GM21367 (cell line): ENCODE measurements around the gene BCL2L13.

Source experiments
- ATAC-seq: cut with Tn5 transposase; IDR thresholded peaks from one replicate; pipeline ENCODE4 v1.9.1; 2021; ENCODE audit not compliant: unreplicated experiment

Gene BCL2L13

GRCh38 chr22:17726006-17726927, 87.7 kb downstream of the BCL2L13 start:
- no peak for ATAC-seq

DNA sequence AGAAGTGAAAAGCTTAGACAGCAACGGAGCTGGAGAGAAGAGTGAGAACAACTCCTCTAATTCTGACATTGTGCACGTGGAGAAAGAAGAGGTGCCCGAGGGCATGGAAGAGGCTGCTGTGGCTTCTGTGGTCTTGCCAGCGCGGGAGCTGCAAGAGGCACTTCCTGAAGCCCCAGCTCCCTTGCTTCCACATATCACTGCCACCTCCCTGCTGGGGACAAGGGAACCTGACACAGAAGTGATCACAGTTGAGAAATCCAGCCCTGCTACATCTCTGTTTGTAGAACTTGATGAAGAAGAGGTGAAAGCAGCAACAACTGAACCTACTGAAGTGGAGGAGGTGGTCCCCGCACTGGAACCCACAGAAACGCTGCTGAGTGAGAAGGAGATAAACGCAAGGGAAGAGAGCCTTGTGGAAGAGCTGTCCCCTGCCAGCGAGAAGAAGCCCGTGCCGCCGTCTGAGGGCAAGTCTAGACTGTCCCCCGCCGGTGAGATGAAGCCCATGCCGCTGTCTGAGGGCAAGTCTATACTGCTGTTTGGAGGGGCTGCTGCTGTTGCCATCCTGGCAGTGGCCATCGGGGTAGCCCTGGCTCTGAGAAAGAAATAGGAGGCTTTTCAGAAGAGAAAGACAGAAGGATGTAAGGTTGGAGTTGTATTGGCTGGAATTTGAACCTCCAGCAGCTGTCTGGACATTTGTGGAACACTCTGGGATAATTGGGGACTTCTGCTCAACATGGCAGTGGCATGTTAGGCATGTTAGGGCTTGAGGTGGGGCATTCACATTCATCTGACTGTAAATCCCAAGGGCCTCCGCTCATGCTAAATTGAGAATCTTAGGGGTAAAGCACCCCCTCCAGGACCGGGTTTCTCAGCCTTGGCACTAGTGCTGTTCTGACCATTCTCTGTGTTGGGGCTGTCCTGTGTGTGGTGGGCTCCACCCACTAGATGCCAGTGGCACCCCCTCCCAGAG, 88.7 kb downstream of the BCL2L13 start:
- no peak for ATAC-seq

- no peak for ATAC-seq
Measured at GRCh38 chr22:17728786-17729185, 90.2 kb downstream of the BCL2L13 start.

DNA sequence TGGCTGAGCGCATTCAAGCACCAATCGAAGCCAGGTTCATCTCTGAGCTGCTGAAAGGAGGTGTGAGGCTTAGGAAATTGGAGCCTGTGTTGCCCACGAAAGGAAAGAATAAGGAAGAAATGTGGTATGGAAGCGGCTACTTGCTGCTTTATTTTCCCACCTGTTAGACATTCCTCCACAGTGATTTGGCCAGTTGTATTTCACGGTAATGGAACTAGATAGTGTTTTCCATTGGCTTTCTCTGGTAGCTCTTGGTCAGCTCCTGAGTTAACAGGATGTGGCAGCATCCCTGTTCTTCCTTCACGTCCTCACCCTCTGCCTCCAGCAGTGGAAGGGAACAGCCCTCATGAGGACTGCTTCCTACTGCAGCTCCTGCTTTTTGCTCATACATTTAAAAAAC, 91.0 kb downstream of the BCL2L13 start:
- no peak for ATAC-seq

DNA sequence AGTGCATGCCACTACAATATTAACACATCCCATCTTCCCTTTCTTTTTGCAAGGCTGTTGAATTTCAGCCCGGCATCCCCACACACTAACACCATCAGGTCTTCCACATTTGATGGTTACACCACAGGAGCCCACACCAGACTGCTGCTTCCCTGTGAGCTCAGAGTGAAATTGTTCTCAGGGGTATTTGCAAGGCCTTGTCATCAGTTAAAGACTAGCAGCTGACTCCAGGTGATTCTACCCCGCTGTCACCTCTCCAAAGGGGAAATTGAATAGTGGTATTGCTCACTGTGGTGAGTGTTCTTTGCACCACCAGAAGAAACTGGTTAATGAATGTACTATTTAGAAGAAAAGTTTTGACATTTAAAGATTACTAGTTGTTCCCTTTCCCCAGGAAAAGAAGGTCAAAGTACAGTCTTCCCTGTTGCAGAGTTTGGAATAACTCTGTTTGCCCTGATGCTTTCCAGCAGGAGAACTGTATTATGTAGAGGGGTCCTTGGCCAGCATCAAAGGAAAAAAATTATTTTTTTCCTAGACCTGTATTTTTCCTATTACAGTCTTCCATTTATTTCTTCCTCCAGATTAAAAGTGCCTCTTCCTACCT, 93.8 kb downstream of the BCL2L13 start:
- ATAC-seq, result no peak

DNA sequence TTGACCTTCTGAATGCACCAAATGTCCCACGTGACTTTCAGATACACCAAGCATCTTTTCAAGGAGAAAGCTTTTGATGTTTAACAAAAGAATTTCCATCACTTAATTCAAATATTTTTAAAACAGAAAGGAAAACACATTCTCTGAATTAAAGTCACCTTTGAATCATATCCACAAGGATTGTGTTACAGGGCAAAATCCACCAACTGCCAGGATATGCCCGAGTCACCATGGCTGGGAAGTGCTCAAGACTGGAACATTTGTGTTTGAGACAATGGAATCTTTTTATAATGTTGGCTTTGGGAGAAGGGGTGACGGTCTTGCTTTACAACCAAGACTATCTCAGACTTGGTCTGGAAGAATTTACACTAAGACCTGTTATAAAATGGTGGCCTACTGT, 94.9 kb downstream of the BCL2L13 start:
- no peak for ATAC-seq

DNA sequence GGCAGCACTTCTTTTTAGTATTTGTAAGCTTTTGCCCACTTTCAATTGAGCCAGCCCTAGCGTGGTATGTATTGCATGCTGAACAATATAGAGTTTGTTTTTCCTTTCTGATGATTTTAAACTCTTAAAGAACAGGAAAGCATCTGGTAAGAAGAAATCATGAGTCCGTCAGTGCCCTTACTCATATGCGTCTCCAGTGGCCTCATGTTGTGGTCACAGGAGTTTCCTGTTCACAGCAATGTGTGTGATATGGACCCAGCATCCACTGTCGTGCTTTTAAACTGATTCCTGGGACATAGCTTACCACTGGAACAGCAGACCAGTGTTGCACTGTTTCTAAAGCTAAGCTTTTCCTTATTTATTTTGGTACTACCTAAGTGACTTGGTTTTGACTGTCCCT, 95.6 kb downstream of the BCL2L13 start:
- ATAC-seq, result no peak

- no peak for ATAC-seq
Measured at GRCh38 chr22:17738386-17739128, 100.0 kb downstream of the BCL2L13 start.

- no peak for ATAC-seq
Measured at GRCh38 chr22:17739196-17739975, 100.8 kb downstream of the BCL2L13 start.

GRCh38 chr22:17741866-17742526, 103.4 kb downstream of the BCL2L13 start:
- ATAC-seq, result no peak

DNA sequence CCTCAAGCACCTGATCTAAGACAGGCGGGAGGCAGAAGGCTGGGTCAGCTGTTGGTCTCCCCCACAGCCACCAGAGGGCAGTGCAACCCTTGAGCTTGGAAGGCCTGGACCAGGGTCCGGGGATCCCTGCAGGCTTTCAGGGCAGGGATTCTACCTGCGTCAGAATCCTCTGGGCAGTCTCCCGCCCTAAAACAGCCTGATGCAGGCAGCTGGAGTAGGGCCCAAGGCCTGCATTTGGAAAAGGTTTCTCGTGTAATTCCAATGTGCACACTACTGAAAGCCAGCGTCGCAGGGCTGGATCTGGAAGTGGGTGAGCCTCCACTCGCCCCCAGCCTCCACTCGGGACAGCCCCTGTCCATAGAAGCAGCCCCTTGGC, 104.0 kb downstream of the BCL2L13 start:
- no peak for ATAC-seq

GRCh38 chr22:17743661-17744411, 105.3 kb downstream of the BCL2L13 start:
- ATAC-seq, result no peak

DNA sequence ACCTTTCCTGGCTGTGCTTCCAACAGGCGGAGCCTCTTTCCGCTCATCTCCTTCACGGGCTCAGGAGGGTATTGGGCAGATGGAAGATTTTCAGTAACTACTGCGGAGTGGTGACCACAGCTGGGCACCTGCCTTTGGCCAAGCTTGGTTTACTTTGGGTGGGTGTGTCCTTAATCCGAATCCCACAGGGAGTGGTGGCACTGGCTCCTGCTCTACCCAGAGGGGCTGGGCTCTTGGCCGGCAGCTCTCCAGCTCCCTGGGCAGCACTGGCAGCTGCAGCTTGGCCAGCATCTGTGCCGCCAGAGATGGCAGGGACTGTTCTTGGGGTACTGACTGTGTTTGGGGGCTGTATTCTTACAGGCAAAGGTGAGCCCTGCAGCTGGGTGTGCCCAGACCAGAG, 105.9 kb downstream of the BCL2L13 start:
- ATAC-seq, result no peak

- no peak for ATAC-seq
Measured at GRCh38 chr22:17746916-17747315, 108.4 kb downstream of the BCL2L13 start.

DNA sequence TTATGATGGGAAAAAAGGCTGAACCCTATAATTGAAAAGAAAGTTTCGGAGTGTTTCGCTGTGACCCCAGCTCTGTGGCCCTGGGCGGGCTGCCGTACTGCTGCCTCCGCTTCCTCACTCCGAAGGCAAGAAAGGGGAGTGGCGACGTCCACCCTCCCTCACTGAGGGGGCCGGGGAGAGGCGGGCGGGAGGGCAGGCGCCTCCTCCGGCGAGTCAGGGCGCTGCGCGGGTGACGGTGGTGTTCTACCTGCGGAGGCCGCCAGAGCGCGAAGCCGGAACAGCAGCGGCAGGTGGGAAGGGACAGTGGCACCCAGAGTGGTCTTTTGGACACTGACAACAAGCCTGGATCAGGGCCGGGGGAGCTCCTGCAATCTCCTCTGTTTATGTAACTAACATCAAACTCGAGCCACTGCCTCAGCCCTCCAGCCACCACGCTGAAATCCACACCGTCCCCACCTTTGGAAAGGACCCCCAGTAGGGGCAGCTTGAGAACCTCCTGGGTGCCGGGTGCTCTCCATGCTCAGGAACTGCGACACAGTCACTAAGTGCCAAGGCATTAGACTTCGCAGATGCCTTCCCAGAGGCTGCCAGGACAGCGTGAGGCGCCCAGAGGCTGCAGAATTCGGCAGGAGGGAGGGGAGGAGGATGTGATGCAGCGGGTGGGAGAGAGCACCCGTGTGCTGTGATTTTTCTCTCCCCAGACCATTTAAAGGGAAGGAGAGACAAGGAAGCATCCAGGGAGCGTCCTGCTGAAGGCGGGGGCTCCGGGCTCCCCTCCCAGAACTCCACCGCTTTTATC, 110.2 kb downstream of the BCL2L13 start:
- ATAC-seq, result no peak

DNA sequence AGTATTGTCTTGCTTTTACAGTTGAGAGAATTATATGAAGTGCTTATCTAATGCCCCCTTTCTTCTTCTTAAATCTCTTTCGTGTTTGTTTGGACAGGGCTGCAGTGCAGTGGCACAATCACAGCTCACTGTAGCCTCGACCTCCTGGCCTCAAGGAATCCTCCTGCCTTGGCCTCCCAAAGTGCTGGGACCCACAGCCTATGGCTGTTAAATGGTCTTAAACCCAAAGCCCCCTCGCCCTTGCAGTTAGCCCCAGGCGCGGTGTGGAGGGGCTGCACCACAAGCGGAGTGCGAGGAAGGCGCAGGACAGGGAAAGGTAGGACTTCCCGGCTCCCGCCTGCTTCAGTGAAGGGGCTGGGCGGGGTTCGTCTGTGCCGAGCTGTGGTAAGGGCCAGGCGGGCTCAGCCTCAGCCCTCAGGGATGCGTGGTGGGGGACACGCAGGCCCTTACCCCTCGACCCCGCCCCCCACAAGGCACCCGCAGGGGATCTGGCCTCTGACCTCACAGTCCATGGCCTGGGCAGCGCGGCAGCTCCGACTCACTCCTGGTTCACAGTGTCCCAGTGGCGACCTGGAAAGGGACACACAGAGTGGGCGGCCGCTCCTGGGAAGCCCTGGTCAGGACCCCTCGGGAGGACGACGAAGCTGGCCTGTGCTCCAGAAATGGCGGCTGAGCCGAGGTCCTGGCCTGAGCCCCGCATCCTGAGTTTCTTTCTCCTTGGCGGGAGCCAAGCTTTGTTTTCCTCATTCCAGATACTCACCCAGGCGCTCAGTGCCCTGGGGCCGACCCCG, 111.2 kb downstream of the BCL2L13 start:
- ATAC-seq, result no peak

DNA sequence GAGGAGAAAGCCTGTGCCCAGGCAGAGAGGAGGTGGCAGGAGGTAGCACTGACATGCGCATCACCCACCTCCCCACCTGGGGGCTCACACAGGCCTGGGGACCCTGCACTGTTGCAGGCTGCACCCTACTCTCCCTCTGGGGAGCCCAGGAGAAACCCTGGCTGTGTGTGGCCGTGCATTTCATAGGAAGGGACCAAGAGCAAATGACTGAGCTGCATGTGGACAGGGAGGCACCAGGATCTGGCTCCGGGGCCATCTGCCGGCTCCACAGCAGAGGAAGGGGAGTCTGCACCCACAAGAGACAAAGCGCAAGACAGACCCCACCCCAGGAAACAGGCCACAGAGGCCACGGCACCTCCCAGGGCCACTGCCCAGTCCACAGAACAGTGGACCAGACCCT, 113.0 kb downstream of the BCL2L13 start:
- ATAC-seq, result no peak
